WERI-Rb-1 (cell line): ENCODE measurements around the gene WIPF3.

ENCODE experiments used
- DNase-seq: peaks from one replicate; pipeline ENCODE4 v3.0.0-alpha.2; 2020
- H3K27ac ChIP-seq: fragments of 250-450 bp; sonication (Bioruptor Pico); 2 replicates; pipeline ENCODE4 v1.5.1; 2020; ENCODE audit warnings: mild to moderate bottlenecking, moderate library complexity
- H3K27me3 ChIP-seq: fragments of 250-450 bp; sonication (Bioruptor Pico); 2 replicates; pipeline ENCODE4 v1.5.1; 2021; ENCODE audit warnings: mild to moderate bottlenecking, low read depth, moderate library complexity; ENCODE audit not compliant: insufficient read depth, severe bottlenecking
- H3K36me3 ChIP-seq: fragments of 250-450 bp; sonication (Bioruptor Pico); 2 replicates; pipeline ENCODE4 v1.5.1; 2020; ENCODE audit warnings: mild to moderate bottlenecking, moderate library complexity
- H3K4me3 ChIP-seq: 2 replicates; pipeline ENCODE4 v1.5.1; 2011; ENCODE audit warnings: low read depth, mild to moderate bottlenecking, control low read depth, low read length
- H3K9me3 ChIP-seq: fragments of 250-450 bp; sonication (Bioruptor Pico); 2 replicates; pipeline ENCODE4 v1.5.1; 2021; ENCODE audit warnings: mild to moderate bottlenecking, moderate library complexity; ENCODE audit not compliant: severe bottlenecking
- TF ChIP-seq, protein P1 (sequence below): IDR thresholded peaks from 2 replicates; pipeline ENCODE4 v1.5.1; 2011; ENCODE audit warnings: low read depth, mild to moderate bottlenecking, control low read depth, inconsistent platforms, low read length

Gene WIPF3

DNA sequence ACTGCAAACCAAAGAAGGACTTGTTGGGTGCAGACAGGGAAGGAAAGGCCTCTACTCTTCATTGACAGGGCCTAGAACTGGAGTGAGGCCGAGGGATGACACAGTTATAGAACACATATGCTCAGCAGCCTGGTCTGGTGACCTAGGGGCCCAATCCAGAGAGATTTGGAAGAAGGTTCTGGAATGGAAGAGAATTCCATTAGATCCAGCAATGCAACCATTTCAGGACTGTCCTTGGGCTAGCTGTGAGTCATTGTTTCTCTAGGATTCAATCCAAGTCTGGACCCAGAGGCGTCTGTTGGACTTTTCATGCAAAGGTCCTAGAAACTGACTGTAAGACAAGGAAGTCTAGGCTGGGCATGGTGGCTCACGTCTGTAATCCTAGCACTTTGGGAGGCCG is 59.2 kb downstream of the WIPF3 start:
- no peaks in the 10 kb centered on the region for H3K27me3 ChIP-seq
- no peak overlapping the region for H3K27ac ChIP-seq
- no peak for DNase-seq
- H3K4me3 ChIP-seq = no peak overlapping the region
- TF ChIP-seq, protein P1, sequence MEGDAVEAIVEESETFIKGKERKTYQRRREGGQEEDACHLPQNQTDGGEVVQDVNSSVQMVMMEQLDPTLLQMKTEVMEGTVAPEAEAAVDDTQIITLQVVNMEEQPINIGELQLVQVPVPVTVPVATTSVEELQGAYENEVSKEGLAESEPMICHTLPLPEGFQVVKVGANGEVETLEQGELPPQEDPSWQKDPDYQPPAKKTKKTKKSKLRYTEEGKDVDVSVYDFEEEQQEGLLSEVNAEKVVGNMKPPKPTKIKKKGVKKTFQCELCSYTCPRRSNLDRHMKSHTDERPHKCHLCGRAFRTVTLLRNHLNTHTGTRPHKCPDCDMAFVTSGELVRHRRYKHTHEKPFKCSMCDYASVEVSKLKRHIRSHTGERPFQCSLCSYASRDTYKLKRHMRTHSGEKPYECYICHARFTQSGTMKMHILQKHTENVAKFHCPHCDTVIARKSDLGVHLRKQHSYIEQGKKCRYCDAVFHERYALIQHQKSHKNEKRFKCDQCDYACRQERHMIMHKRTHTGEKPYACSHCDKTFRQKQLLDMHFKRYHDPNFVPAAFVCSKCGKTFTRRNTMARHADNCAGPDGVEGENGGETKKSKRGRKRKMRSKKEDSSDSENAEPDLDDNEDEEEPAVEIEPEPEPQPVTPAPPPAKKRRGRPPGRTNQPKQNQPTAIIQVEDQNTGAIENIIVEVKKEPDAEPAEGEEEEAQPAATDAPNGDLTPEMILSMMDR = no peak
- no peaks in the 10 kb centered on the region for H3K36me3 ChIP-seq
- H3K9me3 ChIP-seq = no peaks in the 10 kb centered on the region

- TF ChIP-seq, protein P1 = no peak
- no peaks in the 10 kb centered on the region for H3K9me3 ChIP-seq
- H3K27ac ChIP-seq = no peak overlapping the region
- no peaks in the 10 kb centered on the region for H3K27me3 ChIP-seq
- H3K36me3 ChIP-seq = no peaks in the 10 kb centered on the region
- H3K4me3 ChIP-seq = no peak overlapping the region
- no peak for DNase-seq
Measured at GRCh38 chr7:29866490-29866930, 60.2 kb downstream of the WIPF3 start.

DNA sequence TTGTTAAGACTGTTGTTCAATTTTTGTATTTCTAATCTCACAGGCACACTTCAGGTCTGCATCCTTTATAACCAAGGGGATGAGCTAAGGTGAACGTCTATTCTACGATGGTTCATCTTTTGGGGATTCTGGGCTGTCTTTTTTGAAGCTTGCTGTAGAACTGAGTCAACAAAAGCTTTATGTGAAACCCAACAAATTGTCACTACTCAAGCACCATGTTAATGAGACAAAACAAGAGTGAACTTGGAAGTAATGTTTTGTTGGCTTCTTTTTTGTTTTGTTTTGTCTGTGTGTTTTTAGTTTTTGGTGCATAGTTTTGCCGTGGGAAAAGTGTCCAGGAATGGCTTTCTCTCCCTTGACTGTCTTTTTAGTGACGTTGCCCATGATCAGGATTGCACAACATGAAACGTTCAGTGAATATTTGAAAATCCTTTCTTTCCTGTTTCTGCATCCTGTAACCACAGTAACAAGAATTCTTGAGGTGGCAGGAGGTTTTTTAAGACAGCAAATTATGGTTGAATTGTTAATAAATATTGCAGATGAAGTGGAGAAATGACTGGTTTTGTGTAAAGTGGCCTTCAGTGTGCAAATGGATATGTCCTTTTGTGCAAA is 65.6 kb downstream of the WIPF3 start:
- no peak for DNase-seq
- TF ChIP-seq, protein P1 = no peak
- no peak overlapping the region for H3K4me3 ChIP-seq
- no peak overlapping the region for H3K27ac ChIP-seq
- H3K9me3 ChIP-seq = no peaks in the 10 kb centered on the region
- no peaks in the 10 kb centered on the region for H3K36me3 ChIP-seq
- H3K27me3 ChIP-seq = no peaks in the 10 kb centered on the region

GRCh38 chr7:29873644-29874294 is 67.5 kb downstream of the WIPF3 start:
- Histone ChIP-seq H3K27ac (no peak overlapping the region), H3K27me3 (no peaks in the 10 kb centered on the region), H3K4me3 (no peak overlapping the region), H3K9me3 (no peaks in the 10 kb centered on the region), H3K36me3 (no peaks in the 10 kb centered on the region)
- TF ChIP-seq, protein P1 = no peak
- DNase-seq = no peak

GRCh38 chr7:29875741-29876140 is 69.4 kb downstream of the WIPF3 start:
- Histone ChIP-seq H3K4me3 (no peak overlapping the region), H3K36me3 (no peaks in the 10 kb centered on the region), H3K27me3 (no peaks in the 10 kb centered on the region), H3K9me3 (no peaks in the 10 kb centered on the region), H3K27ac (no peak overlapping the region)
- DNase-seq = no peak
- TF ChIP-seq, protein P1 = no peak
